PC-9 (cell line): ENCODE results near the gene LTBP4. TPM values are rescaled to one million over a fixed set of nuclear protein-coding genes. Genes with fewer than 3 reads are reported as not detected.

Experiments
- BruUV-seq: library from RNA; stranded (reverse); fragments of 400-500 nt; replicated peaks from 2 replicates; lab custom pipeline; 2021; lab: Mats Ljungman, UMichigan
- CTCF ChIA-PET: fragments of 300-600 bp; sonication (Branson Sonifier 250); formaldehyde crosslinking; loops from one replicate; lab custom pipeline; 2022; ENCODE audit warnings: antibody characterized with exemption; lab: Charles Lee
- POLR2A ChIA-PET: fragments of 300-600 bp; sonication (Branson Sonifier 250); formaldehyde crosslinking; loops from one replicate; lab custom pipeline; 2022; ENCODE audit warnings: antibody characterized with exemption; ENCODE audit not compliant: unreplicated experiment; lab: Charles Lee
- DNase-seq, 2 experiments: peaks; one replicate each; pipeline versions ENCODE4 v3.0.0 to v3.0.0-alpha.2; 2015 to 2022; ENCODE audit warnings: mixed read lengths in 1 of 2
- H2AFZ ChIP-seq: fragments of 200-600 bp; sonication (generic); 2 replicates; pipeline ENCODE4 v1.8.1; 2017; ENCODE audit warnings: antibody characterized with exemption
- H3F3A ChIP-seq: fragments of 200-600 bp; sonication (generic); 2 replicates; pipeline ENCODE4 v1.8.1; 2017; ENCODE audit warnings: antibody characterized with exemption, mild to moderate bottlenecking, low read depth; ENCODE audit not compliant: insufficient read depth
- H3K27ac ChIP-seq: fragments of 200-600 bp; sonication (generic); 2 replicates; pipeline ENCODE4 v1.6.1; 2016; ENCODE audit warnings: mixed run types
- H3K27me3 ChIP-seq: fragments of 200-600 bp; sonication (generic); 2 replicates; pipeline ENCODE4 v1.6.1; 2016; ENCODE audit warnings: low read depth, mixed run types; ENCODE audit not compliant: insufficient read depth
- H3K36me3 ChIP-seq: fragments of 200-600 bp; sonication (generic); 2 replicates; pipeline ENCODE4 v1.6.1; 2016; ENCODE audit warnings: low read depth, mixed run types
- H3K4me1 ChIP-seq: fragments of 200-600 bp; sonication (generic); replicated peaks from 2 replicates; pipeline ENCODE4 v1.6.1; 2016; ENCODE audit warnings: mixed run types; ENCODE audit not compliant: insufficient read depth
- H3K4me2 ChIP-seq: fragments of 200-600 bp; sonication (generic); 2 replicates; pipeline ENCODE4 v1.6.1; 2017; ENCODE audit warnings: mixed run types
- H3K4me3 ChIP-seq: fragments of 200-600 bp; sonication (generic); 2 replicates; pipeline ENCODE4 v1.6.1; 2016; ENCODE audit warnings: mixed run types
- H3K79me2 ChIP-seq: fragments of 200-600 bp; sonication (generic); 2 replicates; pipeline ENCODE4 v1.6.1; 2017; ENCODE audit warnings: low read depth, mixed run types
- H3K9me2 ChIP-seq: fragments of 200-600 bp; sonication (generic); 2 replicates; pipeline ENCODE4 v1.8.1; 2017; ENCODE audit warnings: mild to moderate bottlenecking; ENCODE audit not compliant: insufficient read depth
- H3K9me3 ChIP-seq: fragments of 200-600 bp; sonication (generic); 2 replicates; pipeline ENCODE4 v1.8.1; 2016; ENCODE audit warnings: low read depth; ENCODE audit not compliant: insufficient read depth
- H4K20me1 ChIP-seq: fragments of 200-600 bp; sonication (generic); 2 replicates; pipeline ENCODE4 v1.8.1; 2017; ENCODE audit not compliant: insufficient read depth
- CTCF ChIP-seq: fragments of 200-600 bp; sonication (generic); conservative IDR thresholded peaks from 2 replicates; pipeline ENCODE4 v1.6.1; 2017; ENCODE audit warnings: mixed run types, antibody characterized with exemption, mild to moderate bottlenecking, moderate library complexity
- EZH2 ChIP-seq: fragments of 200-600 bp; sonication (generic); IDR thresholded peaks from 2 replicates; pipeline ENCODE4 v1.8.0; 2017; ENCODE audit warnings: antibody characterized with exemption, low read depth
- intact Hi-C: fragments of 100-400 bp; cut with micrococcal nuclease; formaldehyde crosslinking; loops from one replicate; pipeline ENCODE4 v1.10.0; 2022; ENCODE audit not compliant: unreplicated experiment
- total RNA-seq: library from RNA; stranded (reverse); gene quantifications from 2 replicates; pipeline ENCODE4 v1.2.3, GENCODE V29; 2021

LTBP4 gene
- total RNA-seq, 1 experiment from 2014 or later: 163 TPM

- Histone ChIP-seq H3K27ac (no peak overlapping the region), H2AFZ (no peak overlapping the region), H3K27me3 (peaks cover 38% of the 10 kb centered on the region), H4K20me1 (no peaks in the 10 kb centered on the region), H3F3A (peaks cover 4% of the 10 kb centered on the region; the same call in 1 of the 2 replicates), H3K9me2 (no peaks in the 10 kb centered on the region), H3K36me3 (no peaks in the 10 kb centered on the region), H3K79me2 (no peaks in the 10 kb centered on the region), H3K9me3 (no peaks in the 10 kb centered on the region), H3K4me3 (no peak overlapping the region), H3K4me1 (no peaks in the 10 kb centered on the region), H3K4me2 (no peak overlapping the region)
- no peak for DNase-seq
- POLR2A ChIA-PET: interaction anchor here (0.5 kb wide), 1 partner anchor 330 kb away, joined by 9 read pairs; no protein-coding TSS in a partner anchor
- BruUV-seq: no TSS peak
- TF ChIP-seq CTCF (no peak), EZH2 (no peak)
- CTCF ChIA-PET: no interaction called here
- intact Hi-C loops: no loop called here
Measured at GRCh38 chr19:40553885-40554857, 47.0 kb upstream of the LTBP4 start.

GRCh38 chr19:40555978-40556689 is 45.0 kb upstream of the LTBP4 start:
- H3K4me1 ChIP-seq: no peaks in the 10 kb centered on the region
- intact Hi-C loops: no loop called here
- no peaks in the 10 kb centered on the region for H3K9me2 ChIP-seq
- H3K36me3 ChIP-seq: no peaks in the 10 kb centered on the region
- H3K4me3 ChIP-seq: no peak overlapping the region
- POLR2A ChIA-PET: interaction anchor here (0.6 to 0.7 kb wide), 3 partner anchors 15 to 310 kb away, joined by 3 to 4 read pairs (median 4); no protein-coding TSS in a partner anchor
- no peak overlapping the region for H3K27ac ChIP-seq
- no peaks in the 10 kb centered on the region for H3K9me3 ChIP-seq
- H3K4me2 ChIP-seq: no peak overlapping the region
- H2AFZ ChIP-seq: no peak overlapping the region
- CTCF ChIA-PET: interaction anchor here (0.8 to 1.4 kb wide), 2 partner anchors 15 to 25 kb away, joined by 6 to 7 read pairs; no protein-coding TSS in a partner anchor
- no peaks in the 10 kb centered on the region; the same call in 1 of the 2 replicates for H3F3A ChIP-seq
- no TSS peak for BruUV-seq
- no peaks in the 10 kb centered on the region for H4K20me1 ChIP-seq
- DNase-seq: no peak
- peaks cover 56% of the 10 kb centered on the region for H3K27me3 ChIP-seq
- no peak for TF ChIP-seq EZH2
- TF ChIP-seq CTCF: no peak
- H3K79me2 ChIP-seq: no peaks in the 10 kb centered on the region

GRCh38 chr19:40556953-40557530 is 44.1 kb upstream of the LTBP4 start:
- no peak for DNase-seq
- CTCF ChIA-PET: interaction anchor here (1.4 kb wide), 1 partner anchor 16 kb away, joined by 6 read pairs; no protein-coding TSS in a partner anchor
- no peaks in the 10 kb centered on the region for H3K79me2 ChIP-seq
- no peak overlapping the region for H3K4me2 ChIP-seq
- no peaks in the 10 kb centered on the region for H4K20me1 ChIP-seq
- H3K4me3 ChIP-seq: no peak overlapping the region
- no TSS peak for BruUV-seq
- intact Hi-C loops: no loop called here
- no peak overlapping the region for H2AFZ ChIP-seq
- no peak for TF ChIP-seq EZH2
- no peak for TF ChIP-seq CTCF
- POLR2A ChIA-PET: no interaction called here
- H3K36me3 ChIP-seq: no peaks in the 10 kb centered on the region
- no peaks in the 10 kb centered on the region; the same call in 1 of the 2 replicates for H3F3A ChIP-seq
- H3K9me2 ChIP-seq: no peaks in the 10 kb centered on the region
- peaks cover 59% of the 10 kb centered on the region for H3K27me3 ChIP-seq
- H3K27ac ChIP-seq: no peak overlapping the region
- no peaks in the 10 kb centered on the region for H3K9me3 ChIP-seq
- H3K4me1 ChIP-seq: no peaks in the 10 kb centered on the region
